Hepatocyte (in vitro differentiated cells): ENCODE measurements around the gene APOA1. TPM values are rescaled to one million over a fixed set of nuclear protein-coding genes. Genes with fewer than 3 reads are reported as not detected.

Source experiments
- DNase-seq: peaks from one replicate; pipeline ENCODE4 v3.0.0-alpha.2; 2016; ENCODE audit warnings: low spot score
- H2AFZ ChIP-seq: fragments of 200-600 bp; sonication (generic); 2 replicates; pipeline ENCODE4 v1.6.0; 2016; ENCODE audit warnings: antibody characterized with exemption, mild to moderate bottlenecking
- H3K27ac ChIP-seq: fragments of 200-600 bp; sonication (generic); 2 replicates; pipeline ENCODE4 v1.5.1; 2016; ENCODE audit warnings: mild to moderate bottlenecking
- H3K27me3 ChIP-seq: fragments of 200-600 bp; sonication (generic); 2 replicates; pipeline ENCODE4 v1.6.1; 2016
- H3K36me3 ChIP-seq: fragments of 200-600 bp; sonication (generic); replicated peaks from 2 replicates; pipeline ENCODE4 v1.5.1; 2016; ENCODE audit warnings: low read depth; ENCODE audit not compliant: insufficient read depth
- H3K4me1 ChIP-seq: fragments of 200-600 bp; sonication (generic); 2 replicates; pipeline ENCODE4 v1.5.1; 2016; ENCODE audit warnings: mild to moderate bottlenecking, moderate library complexity; ENCODE audit not compliant: insufficient read depth
- H3K4me2 ChIP-seq: fragments of 200-600 bp; sonication (generic); 2 replicates; pipeline ENCODE4 v1.6.0; 2016
- H3K4me3 ChIP-seq: fragments of 200-600 bp; sonication (generic); 2 replicates; pipeline ENCODE4 v1.5.1; 2016; ENCODE audit warnings: mild to moderate bottlenecking
- H3K79me2 ChIP-seq: fragments of 200-600 bp; sonication (generic); 2 replicates; pipeline ENCODE4 v1.6.0; 2017; ENCODE audit warnings: mild to moderate bottlenecking
- H3K9me2 ChIP-seq: fragments of 200-600 bp; sonication (generic); replicated peaks from 2 replicates; pipeline ENCODE4 v1.6.0; 2017; ENCODE audit warnings: mild to moderate bottlenecking; ENCODE audit not compliant: insufficient read depth
- H3K9me3 ChIP-seq: fragments of 200-600 bp; sonication (generic); 2 replicates; pipeline ENCODE4 v1.5.1; 2016; ENCODE audit warnings: low read depth, mild to moderate bottlenecking
- H4K20me1 ChIP-seq: fragments of 200-600 bp; sonication (generic); 2 replicates; pipeline ENCODE4 v1.6.0; 2016; ENCODE audit warnings: mild to moderate bottlenecking; ENCODE audit not compliant: insufficient read depth, poor library complexity, severe bottlenecking
- EZH2 ChIP-seq: fragments of 200-600 bp; sonication (generic); IDR thresholded peaks from 2 replicates; pipeline ENCODE4 v1.6.1; 2016; ENCODE audit warnings: antibody characterized with exemption, mild to moderate bottlenecking, borderline replicate concordance
- EZH2phosphoT487 ChIP-seq: fragments of 200-600 bp; sonication (generic); IDR thresholded peaks from one replicate; pipeline ENCODE4 v1.6.1; 2018; ENCODE audit warnings: antibody characterized with exemption, mild to moderate bottlenecking, low read depth, moderate library complexity; ENCODE audit not compliant: unreplicated experiment, severe bottlenecking
- WGBS: methylation state at CpG from one replicate; pipeline ENCODE4 v1.1.6; 2016; ENCODE audit warnings: low lambda C conversion rate; ENCODE audit errors: missing lambda C conversion rate; 5-methylcytosine and 5-hydroxymethylcytosine counted together
- polyA plus RNA-seq: library from polyadenylated mRNA; unstranded; fragments of >200 nt; fragmentation: Nextera tagmentation; extraction: Ambion mirVana; gene quantifications from 2 replicates; pipeline ENCODE4 v1.2.1, GENCODE V29; 2016
- total RNA-seq: library from RNA; depleted of rRNA; stranded (reverse); fragments of >200 nt; gene quantifications from 2 replicates; pipeline ENCODE4 v1.2.3, GENCODE V29; 2014
- TF ChIP-seq, protein P1 (sequence below): fragments of 200-600 bp; sonication (generic); IDR thresholded peaks from 2 replicates; pipeline ENCODE4 v1.5.1; 2016; ENCODE audit warnings: antibody characterized with exemption, mild to moderate bottlenecking; ENCODE audit not compliant: poor library complexity

APOA1 gene
- total and polyA plus RNA-seq, 2 experiments from 2014 or later, result 4,253 to 7,624 TPM

DNA sequence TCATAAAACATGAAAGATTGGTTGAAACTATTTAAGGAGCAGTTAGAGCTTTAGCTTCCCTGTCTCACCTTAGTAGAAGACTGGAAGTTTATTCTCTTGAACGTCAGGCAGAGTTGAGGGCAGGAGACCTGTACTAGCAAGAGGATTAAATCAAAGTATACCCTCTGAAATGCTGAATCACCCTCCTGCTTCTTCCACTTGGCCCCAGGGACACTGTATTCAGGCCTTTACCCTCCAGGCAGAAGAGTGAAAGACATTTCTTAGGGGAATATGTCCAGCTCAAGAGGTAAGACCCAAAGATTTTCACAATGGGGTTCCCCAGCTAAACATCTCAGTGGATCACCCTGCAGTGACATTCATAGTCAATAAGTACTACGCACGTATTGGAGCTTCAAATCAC, 26.2 kb downstream of the APOA1 start:
- no peak for DNase-seq
- Histone ChIP-seq H3K4me2 (no peak overlapping the region), H2AFZ (peak overlapping the region; percentile 25), H3K9me2 (no peaks in the 10 kb centered on the region), H4K20me1 (no peaks in the 10 kb centered on the region), H3K4me1 (peaks cover 14% of the 10 kb centered on the region), H3K27ac (peak overlapping the region; percentile 52), H3K36me3 (no peaks in the 10 kb centered on the region), H3K9me3 (no peaks in the 10 kb centered on the region), H3K79me2 (no peaks in the 10 kb centered on the region), H3K27me3 (no peaks in the 10 kb centered on the region), H3K4me3 (no peak overlapping the region)
- WGBS, result 90% methylated on average over 3 of the region's 3 CpGs
- no peak for TF ChIP-seq EZH2
- TF ChIP-seq, protein P1, sequence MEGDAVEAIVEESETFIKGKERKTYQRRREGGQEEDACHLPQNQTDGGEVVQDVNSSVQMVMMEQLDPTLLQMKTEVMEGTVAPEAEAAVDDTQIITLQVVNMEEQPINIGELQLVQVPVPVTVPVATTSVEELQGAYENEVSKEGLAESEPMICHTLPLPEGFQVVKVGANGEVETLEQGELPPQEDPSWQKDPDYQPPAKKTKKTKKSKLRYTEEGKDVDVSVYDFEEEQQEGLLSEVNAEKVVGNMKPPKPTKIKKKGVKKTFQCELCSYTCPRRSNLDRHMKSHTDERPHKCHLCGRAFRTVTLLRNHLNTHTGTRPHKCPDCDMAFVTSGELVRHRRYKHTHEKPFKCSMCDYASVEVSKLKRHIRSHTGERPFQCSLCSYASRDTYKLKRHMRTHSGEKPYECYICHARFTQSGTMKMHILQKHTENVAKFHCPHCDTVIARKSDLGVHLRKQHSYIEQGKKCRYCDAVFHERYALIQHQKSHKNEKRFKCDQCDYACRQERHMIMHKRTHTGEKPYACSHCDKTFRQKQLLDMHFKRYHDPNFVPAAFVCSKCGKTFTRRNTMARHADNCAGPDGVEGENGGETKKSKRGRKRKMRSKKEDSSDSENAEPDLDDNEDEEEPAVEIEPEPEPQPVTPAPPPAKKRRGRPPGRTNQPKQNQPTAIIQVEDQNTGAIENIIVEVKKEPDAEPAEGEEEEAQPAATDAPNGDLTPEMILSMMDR, result no peak
- TF ChIP-seq EZH2phosphoT487, result no peak

DNA sequence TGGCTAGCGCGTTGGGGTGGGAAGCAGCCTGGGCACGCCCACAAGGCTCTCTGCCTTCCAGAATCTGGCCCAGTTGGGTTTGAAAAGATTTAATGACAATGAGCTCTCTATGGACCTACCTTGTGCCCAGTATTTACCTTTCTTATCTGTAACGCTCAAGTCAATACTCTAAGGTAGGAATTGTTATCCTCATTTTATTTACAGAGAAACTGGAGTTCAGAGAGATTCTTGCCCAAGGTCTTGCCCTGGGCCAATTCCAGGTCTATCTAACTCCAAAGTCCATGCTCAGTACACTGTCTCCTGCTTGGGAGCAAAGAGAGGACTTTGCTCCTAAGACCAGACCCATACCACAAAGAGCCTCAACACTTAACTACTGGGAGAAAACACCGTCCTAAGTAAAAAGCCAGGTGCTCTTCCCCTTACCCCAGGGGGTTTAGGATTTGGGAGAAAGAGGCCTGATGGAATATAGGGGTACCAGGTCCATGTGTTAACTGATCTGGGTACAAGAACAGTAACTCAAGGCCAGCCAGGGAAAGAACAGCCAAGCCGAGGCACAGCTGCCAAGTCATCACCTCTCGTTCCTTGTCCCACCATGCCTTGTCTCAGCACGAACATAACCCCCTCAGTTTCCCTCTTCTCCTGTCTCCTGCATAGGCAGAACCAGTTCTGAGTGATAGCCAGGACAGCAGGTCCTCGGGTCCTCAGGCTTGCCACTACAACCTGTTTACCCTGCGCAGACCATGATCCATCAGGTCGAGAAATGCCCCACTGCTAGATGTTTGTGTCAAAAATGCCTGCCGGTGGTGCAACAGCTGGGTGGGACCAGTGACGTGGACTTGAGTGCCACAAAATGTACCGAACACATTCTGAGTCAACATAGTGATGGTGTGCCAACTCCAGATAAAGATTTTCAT, 28.9 kb downstream of the APOA1 start:
- Histone ChIP-seq H3K4me3 (no peak overlapping the region), H3K79me2 (no peaks in the 10 kb centered on the region), H3K36me3 (no peaks in the 10 kb centered on the region), H4K20me1 (no peaks in the 10 kb centered on the region), H2AFZ (no peak overlapping the region), H3K9me2 (no peaks in the 10 kb centered on the region), H3K9me3 (no peaks in the 10 kb centered on the region), H3K27me3 (no peaks in the 10 kb centered on the region), H3K27ac (peak overlapping the region; percentile 93), H3K4me1 (peaks cover 11% of the 10 kb centered on the region), H3K4me2 (peak overlapping the region; percentile 47)
- TF ChIP-seq, protein P1, result no peak
- no peak for TF ChIP-seq EZH2phosphoT487
- no peak for TF ChIP-seq EZH2
- no peak for DNase-seq
- WGBS, result 54% methylated on average over 14 of the region's 14 CpGs

DNA sequence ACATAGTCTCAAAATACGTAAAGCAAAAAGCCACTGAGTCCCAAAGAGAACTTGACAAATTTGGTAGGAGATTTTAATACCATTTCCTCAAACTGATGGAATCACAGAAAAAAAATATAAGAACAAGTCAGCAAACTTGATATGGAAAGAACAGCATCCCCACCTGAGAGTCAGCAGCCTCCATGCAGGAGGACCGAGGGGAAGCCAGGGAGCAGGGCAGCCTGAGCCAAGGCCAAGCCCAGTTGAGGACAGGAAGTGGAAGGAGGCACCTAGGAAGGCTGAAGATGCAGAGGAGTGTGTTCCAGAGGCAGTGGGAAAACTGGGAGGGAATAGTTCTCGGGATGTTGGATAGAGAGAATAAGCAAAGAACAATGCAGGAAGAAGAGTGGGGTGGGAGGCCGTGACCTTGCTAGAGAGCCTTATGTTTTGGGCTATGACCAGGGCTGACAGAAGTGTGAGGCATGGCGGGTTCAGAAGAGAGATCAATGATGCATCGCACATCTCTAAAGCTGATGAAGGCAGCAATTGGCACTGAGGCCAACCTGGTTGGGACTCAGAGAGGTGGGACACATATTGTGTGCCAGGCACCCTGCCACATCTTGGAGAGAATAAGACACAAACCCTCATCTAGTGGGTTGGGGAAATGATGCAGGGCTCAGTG, 29.7 kb downstream of the APOA1 start:
- Histone ChIP-seq H4K20me1 (no peaks in the 10 kb centered on the region), H3K27me3 (no peaks in the 10 kb centered on the region), H3K79me2 (no peaks in the 10 kb centered on the region), H2AFZ (no peak overlapping the region), H3K9me2 (no peaks in the 10 kb centered on the region), H3K27ac (peak overlapping the region; percentile 56), H3K4me1 (peaks cover 6% of the 10 kb centered on the region), H3K4me2 (no peak overlapping the region), H3K36me3 (no peaks in the 10 kb centered on the region), H3K4me3 (no peak overlapping the region), H3K9me3 (no peaks in the 10 kb centered on the region)
- DNase-seq, result no peak
- TF ChIP-seq EZH2 (no peak), EZH2phosphoT487 (no peak)
- TF ChIP-seq, protein P1, result no peak
- 89% methylated on average over 6 of the region's 6 CpGs for WGBS
